ENCODE results near the gene SWAP70.

DNA sequence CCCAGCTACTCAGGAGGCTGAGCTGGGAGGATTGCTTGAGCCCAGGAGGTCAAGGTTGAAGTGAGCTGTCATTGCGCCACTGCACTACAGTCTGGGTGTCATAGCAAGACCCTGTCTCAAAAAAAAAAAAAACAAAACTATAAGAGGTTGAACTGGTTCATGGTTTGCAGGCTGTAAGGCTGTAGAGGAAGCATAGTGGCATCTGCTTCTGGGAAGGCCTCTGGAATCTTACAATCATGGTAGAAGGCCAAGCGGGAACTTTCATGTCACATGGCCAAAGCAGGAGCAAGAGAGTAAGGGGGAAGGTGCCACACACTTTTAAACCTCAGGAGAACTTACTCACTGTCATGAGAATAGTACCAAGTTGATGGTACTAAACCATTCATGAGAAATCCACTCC, 109.6 kb downstream of the SWAP70 start:
- TF ChIP-seq, protein P1, sequence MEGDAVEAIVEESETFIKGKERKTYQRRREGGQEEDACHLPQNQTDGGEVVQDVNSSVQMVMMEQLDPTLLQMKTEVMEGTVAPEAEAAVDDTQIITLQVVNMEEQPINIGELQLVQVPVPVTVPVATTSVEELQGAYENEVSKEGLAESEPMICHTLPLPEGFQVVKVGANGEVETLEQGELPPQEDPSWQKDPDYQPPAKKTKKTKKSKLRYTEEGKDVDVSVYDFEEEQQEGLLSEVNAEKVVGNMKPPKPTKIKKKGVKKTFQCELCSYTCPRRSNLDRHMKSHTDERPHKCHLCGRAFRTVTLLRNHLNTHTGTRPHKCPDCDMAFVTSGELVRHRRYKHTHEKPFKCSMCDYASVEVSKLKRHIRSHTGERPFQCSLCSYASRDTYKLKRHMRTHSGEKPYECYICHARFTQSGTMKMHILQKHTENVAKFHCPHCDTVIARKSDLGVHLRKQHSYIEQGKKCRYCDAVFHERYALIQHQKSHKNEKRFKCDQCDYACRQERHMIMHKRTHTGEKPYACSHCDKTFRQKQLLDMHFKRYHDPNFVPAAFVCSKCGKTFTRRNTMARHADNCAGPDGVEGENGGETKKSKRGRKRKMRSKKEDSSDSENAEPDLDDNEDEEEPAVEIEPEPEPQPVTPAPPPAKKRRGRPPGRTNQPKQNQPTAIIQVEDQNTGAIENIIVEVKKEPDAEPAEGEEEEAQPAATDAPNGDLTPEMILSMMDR (IDR thresholded peaks at IDR 0.05; ENCODE audit: low read depth, low read length, poor library complexity, severe bottlenecking): no peak
- TF ChIP-seq EZH2phosphoT487 (IDR thresholded peaks at IDR 0.05; ENCODE audit: borderline replicate concordance, low read length): no peak
